GM18519 (cell line): ENCODE measurements around the gene TTC8.
"Not testable (repeated sequence)": the region's sequence is repeated elsewhere in the genome, so short reads cannot be mapped to it uniquely, and the experiment has no call there.

Experiments
- ATAC-seq: cut with Tn5 transposase; IDR thresholded peaks from one replicate; pipeline ENCODE4 v1.9.1; 2021; ENCODE audit warnings: mild to moderate bottlenecking, moderate library complexity; ENCODE audit not compliant: unreplicated experiment, low FRiP score

The TTC8 gene

DNA sequence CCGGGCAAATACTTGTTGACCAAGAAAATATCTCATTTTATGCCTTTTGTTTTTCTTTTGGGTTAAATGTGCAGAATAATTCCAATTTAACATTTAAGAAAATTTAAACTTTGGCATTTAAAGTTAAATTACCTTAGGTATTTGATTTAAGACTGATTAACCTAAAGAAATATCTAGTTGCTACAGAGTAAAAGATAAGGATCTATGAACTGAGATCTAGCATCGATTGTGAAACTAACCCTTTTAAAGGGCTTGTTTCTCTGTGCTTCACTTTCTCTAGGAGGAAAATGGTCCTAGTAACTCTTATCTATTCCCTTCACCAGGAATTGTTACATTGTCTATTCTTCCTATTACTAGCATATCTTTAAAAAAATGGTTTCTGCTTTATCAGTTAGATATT lies 2.6 kb upstream of the TTC8 start:
- no peak for ATAC-seq

DNA sequence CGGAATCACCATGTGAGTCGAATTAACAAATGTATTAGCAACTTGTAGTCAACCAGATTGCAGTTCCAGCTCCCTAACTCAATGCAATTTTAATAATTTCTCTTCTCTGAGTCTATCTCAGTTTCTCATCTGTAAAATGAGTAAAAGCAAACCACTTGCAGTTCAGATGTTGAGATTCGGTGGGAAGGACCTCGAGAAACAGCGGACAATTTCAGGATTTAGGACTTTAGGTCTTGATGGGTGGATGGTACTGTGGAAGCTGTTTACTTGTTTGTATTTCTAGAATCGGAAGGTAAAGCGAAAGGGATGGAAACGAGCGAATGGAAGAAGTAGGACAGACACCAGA lies 510 bp upstream of the TTC8 start:
- ATAC-seq: no peak

- ATAC-seq: no peak
Observed at GRCh38 chr14:88825078-88825458, 617 bp downstream of the TTC8 start.

- no peak for ATAC-seq
Observed at GRCh38 chr14:88825503-88825902, 1.1 kb downstream of the TTC8 start.

GRCh38 chr14:88829188-88829587 lies 4.7 kb downstream of the TTC8 start:
- ATAC-seq: no peak

DNA sequence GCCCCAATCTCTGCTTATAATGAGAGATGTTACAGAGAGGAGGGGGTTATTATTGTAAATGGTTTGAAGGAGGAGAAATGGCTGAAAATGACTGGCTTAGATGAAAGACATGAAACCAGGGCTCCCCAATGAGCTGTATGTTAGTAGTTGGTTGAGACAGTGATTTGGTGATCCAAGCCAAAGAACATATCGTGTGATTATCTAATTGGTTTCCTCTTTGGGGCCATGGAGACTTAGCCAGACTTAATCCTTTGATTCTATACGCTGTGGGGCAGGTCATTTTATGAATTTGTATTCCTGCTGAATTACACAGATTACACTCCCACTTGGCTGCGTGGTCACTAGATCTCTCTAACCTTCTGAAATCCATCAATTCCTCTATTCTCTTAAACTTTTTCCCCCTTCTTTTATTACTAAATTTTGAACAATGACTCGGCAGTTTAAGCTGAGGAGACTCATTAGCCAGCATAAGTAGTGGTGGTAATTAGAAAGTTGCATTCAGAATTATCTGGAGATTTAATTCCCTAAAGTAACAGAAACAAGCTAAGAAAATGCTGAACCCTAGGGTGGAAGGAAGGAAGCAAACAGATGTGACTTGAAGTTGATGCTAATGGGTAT lies 5.3 kb downstream of the TTC8 start:
- no peak for ATAC-seq

GRCh38 chr14:88831284-88831683 lies 6.8 kb downstream of the TTC8 start:
- ATAC-seq: no peak

DNA sequence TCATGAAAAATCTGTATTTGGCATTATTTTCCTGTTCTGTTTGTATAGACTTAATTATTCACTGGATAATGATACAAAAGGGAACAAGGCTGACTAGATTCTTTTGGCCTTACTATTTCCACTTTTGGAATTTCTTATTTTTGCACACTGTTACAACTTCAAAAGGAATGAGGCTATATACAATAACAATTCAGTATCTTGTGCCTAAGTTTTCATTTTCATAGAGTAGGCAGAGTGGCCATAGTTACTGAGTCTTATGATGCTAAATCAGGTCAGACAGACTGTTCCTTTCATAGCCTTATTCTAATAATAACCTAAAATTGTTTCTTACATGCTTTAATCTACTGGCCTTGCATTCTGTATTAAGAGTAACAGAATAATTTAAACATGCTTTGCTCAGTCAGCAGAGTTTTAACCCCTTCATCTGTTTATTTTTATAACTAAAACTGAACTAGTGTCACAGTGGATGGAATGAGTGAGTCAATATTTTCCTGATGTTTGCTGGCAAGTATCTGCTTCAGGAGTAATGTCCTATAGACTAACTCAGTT lies 10.5 kb downstream of the TTC8 start:
- no peak for ATAC-seq

DNA sequence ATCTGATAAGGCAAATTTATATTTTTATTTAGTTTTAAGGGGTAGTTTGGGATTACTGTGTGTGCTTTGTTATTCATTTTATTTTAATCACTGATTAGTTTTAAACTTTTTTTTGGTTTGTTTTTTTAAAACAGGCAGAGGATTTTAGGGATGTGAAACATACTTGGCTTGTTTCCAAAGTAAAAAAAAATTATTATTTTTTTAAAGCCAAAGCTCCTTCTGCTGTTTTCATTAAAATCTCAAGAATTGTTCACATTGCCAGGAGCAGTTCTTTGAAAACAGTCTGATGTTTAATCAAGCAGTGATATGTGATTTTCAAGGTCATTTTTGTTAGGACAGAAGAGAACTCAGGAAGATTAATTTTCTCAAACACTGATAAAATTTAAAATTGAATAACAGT lies 11.2 kb downstream of the TTC8 start:
- no peak for ATAC-seq

DNA sequence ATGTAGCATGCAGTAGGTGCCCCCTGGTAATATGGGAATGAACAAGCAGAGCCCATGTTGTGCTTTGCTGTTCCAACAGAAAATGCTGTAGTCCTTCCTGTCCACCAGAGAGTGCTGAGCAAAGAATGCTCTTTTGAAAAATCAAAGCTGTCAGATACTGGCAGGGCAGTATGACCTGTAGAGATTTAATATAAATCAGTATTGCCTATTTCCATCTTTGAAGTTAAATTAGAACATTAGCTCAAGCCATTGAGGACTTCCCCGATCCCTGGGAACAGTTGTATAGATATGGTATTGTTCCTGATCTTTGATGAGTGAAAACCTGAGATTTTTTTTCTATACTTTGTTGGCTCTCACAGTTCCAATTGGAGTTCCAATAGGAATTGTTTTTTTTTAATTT lies 13.0 kb downstream of the TTC8 start:
- ATAC-seq: no peak

- no peak for ATAC-seq
Observed at GRCh38 chr14:88838015-88838414, 13.6 kb downstream of the TTC8 start.

DNA sequence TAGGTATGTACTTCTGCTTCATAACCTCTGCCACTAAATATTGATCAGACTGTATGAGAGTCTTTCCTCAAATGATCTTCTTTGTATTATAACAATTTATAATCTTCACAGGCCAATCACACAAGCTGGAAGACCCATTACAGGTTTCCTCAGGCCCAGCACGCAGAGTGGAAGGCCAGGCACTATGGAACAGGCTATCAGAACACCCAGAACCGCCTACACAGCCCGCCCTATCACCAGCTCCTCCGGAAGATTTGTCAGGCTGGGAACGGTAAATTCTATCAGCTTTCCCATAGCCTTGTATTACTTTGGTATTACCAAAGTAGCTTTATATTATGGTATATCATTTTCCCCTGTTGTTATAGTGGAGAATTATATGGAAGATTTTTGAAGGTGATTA lies 16.5 kb downstream of the TTC8 start:
- no peak for ATAC-seq

DNA sequence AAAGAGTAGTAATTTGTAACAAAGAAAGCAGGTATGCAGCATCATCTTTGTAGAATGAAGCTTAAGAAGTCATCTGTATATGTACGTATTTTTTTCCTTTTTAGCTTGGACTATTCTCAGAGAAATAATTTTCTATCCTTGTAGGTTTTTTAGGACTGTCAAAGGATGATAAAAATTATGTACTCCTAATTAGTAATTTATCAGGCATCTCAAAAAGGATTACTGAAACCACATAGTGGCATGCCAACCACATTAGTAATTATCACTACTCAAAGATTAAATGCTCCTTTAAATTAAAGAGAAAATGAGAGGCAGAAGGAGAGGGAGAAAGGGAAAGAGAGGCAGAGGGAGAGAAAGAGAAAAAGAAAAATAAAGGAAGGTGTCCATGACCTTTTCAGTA lies 17.3 kb downstream of the TTC8 start:
- ATAC-seq: no peak

DNA sequence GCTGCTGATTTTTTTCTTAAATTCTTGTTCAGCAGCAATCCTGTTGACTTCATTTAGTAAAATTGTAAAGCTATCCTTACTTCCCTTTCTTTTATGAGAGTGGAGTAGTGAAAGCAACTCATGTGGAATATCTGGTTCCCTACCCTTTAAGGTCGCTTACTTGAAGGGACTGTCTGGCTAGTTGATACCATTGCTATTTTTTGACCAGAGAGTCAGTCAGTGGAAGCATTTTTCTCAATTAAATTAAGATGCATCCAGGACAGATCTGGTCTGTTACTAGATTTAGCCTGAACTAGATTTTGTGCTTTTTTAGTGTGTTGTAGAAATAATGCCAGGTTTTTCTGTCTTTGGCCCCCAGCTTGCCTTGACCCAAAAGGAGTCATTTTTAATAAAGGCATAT lies 18.0 kb downstream of the TTC8 start:
- no peak for ATAC-seq

- no peak for ATAC-seq
Observed at GRCh38 chr14:88844980-88845491, 20.6 kb downstream of the TTC8 start.

DNA sequence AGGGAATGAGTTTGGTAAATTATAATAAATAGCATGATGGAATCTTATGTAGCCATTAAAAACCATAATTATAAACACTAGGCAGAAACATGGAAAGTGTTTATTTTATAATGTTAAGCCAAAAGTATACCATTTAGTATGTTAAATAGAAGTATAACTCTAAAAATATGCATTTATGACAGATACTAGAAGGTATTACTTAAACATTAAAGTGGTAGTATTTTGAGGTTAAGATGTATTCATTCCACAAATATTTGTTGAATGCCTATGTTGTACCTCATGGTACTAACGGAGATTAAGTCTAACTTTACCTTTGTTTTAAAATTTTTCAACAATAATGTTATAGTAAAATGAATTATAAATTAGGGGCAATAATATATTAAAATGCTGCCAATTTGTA lies 24.1 kb downstream of the TTC8 start:
- ATAC-seq: no peak

DNA sequence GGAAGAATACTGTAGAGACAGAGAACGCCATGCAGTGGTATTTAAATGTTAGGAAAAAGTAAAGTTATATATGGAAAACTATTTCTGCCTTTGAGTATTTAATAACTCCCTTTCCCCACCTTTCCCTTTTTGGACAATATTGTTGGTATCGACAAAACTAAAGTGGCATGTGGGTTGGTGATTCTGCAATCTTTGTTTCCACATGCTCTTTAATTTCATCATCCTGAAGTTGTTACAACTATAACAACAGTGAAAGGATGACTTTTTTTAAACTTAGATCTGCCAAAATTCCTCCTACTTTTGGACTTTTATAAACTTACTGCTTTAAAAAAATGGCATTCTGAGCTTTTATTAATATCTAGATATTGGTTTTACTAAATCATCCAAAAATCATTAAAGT lies 25.3 kb downstream of the TTC8 start:
- no peak for ATAC-seq

DNA sequence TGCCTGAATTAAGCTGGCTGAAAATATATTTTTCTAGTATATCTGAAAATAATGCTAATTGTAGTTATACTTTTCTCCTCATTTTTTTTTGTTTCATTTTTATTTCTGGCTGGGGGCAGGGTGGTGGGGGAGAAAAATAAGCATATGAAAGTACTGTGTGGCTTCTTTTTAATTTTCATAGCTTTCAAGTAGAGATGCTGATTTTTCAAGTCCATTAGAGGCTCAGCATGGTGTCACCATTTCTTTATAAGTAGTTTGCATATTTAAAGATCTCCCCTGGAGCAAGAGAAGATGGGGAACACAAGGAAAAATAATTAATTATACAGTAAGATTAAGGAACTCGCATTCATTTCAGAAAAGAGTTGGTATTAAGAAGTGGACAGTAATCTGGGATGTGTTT lies 27.1 kb downstream of the TTC8 start:
- no peak for ATAC-seq

- no peak for ATAC-seq
Observed at GRCh38 chr14:88852632-88853031, 28.2 kb downstream of the TTC8 start.

DNA sequence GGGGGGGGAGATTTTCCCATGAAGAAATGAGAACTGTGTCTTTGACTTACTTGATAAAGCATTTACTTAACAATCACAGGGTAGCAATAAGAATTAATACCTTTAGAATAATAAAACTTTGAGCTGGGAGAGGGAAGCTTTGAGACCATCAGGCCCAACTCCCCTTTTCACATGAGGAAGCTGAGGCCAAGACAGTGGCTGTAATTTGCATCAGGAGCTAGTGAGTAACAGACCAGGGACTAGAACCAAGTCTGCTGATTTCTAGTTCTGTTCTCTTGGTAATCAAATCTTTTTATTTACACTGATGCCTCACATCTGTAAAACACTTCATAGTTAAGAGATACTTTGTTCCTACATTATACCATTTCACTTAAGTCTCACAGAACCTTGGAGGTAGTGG lies 28.7 kb downstream of the TTC8 start:
- ATAC-seq: no peak

GRCh38 chr14:88856786-88857366 lies 32.4 kb downstream of the TTC8 start:
- no peak for ATAC-seq

GRCh38 chr14:88857861-88858260 lies 33.4 kb downstream of the TTC8 start:
- ATAC-seq: not testable (repeated sequence)
